K562 (cell line): ENCODE data around the gene PRR11. TPM values are rescaled to one million over a fixed set of nuclear protein-coding genes. Genes with fewer than 3 reads are reported as not detected.

ENCODE experiments used
- GTF3C2 ChIP-seq: IDR thresholded peaks from 3 replicates; pipeline ENCODE4 v1.6.1; 2011; ENCODE audit warnings: borderline replicate concordance, mild to moderate bottlenecking, moderate library complexity; ENCODE audit not compliant: insufficient read length; ENCODE audit errors: extremely low read depth
- NFRKB ChIP-seq: fragments of 450-650 bp; IDR thresholded peaks from 2 replicates; pipeline ENCODE4 v1.6.1; 2016; ENCODE audit warnings: low read depth
- TCF15 ChIP-seq: fragments of 250-450 bp; sonication (Bioruptor Pico); IDR thresholded peaks from 2 replicates; pipeline ENCODE4 v1.8.0; 2022; ENCODE audit warnings: moderate library complexity, mild to moderate bottlenecking, inconsistent platforms
- ZNF253 ChIP-seq: fragments of 250-450 bp; sonication (Bioruptor Pico); conservative IDR thresholded peaks from 2 replicates; pipeline ENCODE4 v1.6.1; 2021; ENCODE audit warnings: mild to moderate bottlenecking
- ZNF644 ChIP-seq: fragments of 200-800 bp; sonication (Bioruptor generic); IDR thresholded peaks from 2 replicates; pipeline ENCODE4 v1.6.1; 2016; ENCODE audit warnings: low read depth, missing genetic modification characterization, missing compliant biosample characterization
- polyA plus RNA-seq, 8 experiments: library from polyadenylated mRNA; depleted of rRNA in 4 of 8; stranded (reverse) in 5 of 8; unstranded in 3 of 8; fragments of >200 nt; fragmentation: Nextera tagmentation in 2 of 8; fragmentation: Illumina TruSeq in 1 of 8; extraction: Ambion mirVana in 2 of 8; extraction: Trizol in 1 of 8; gene quantifications; 2 replicates each; pipeline versions ENCODE4 v1.2.1 to v1.2.3, GENCODE V29; 2011 to 2014; ENCODE audit warnings: inconsistent platforms in 1 of 8, missing spikeins in 1 of 8
- total RNA-seq, 7 experiments: library from RNA; depleted of rRNA in 6 of 7; stranded (reverse); fragments of >200 nt in 6 of 7; fragmentation: Illumina TruSeq in 2 of 7; extraction: Trizol in 2 of 7; gene quantifications; 2 replicates each; pipeline versions ENCODE4 v1.2.1 to v1.2.3, GENCODE V29; 2011 to 2021; ENCODE audit warnings: low replicate concordance in 1 of 7

PRR11 gene
- total and polyA plus RNA-seq, 9 of the 15 experiments (the other 6 are each of a cell fraction or from before 2014, with no cell fraction given): 13.3 to 75.2 (median 46.4) TPM

- no peak for TF ChIP-seq GTF3C2
- no peak for TF ChIP-seq ZNF644 (tag)
- TF ChIP-seq ZNF253: no peak
- TF ChIP-seq TCF15 (CRISPR knock-in tag): no peak
- no peak; the same call in 1 of the 2 replicates for TF ChIP-seq NFRKB
Measured at GRCh38 chr17:59155439-59156177, at the start of gene PRR11 (continued).
